ENCODE measurements around the gene GCLM. TPM values are rescaled to one million over a fixed set of nuclear protein-coding genes. Genes with fewer than 3 reads are reported as not detected.
A peak's percentile ranks its signal among the peaks of the same experiment; 100 is the strongest.

GCLM gene
- total RNA-seq, 1 donor from 2014 or later, result 4.8 TPM

- Histone ChIP-seq H3K79me2 (ENCODE audit: low read depth) (peaks cover 31% of the 10 kb centered on the region), H3K4me2 (peak overlapping the region; percentile 93), H3K36me3 (no peaks in the 10 kb centered on the region), H3K4me1 (peaks cover 7% of the 10 kb centered on the region), H2AFZ (replicated peaks) (no peak overlapping the region), H3K9ac (no peak overlapping the region), H3K27me3 (peaks cover 11% of the 10 kb centered on the region), H3K27ac (no peak overlapping the region), H3F3A (ENCODE audit: low read depth) (peaks cover 7% of the 10 kb centered on the region), H3K4me3 (peak overlapping the region; percentile 90), H3K9me3 (ENCODE audit: low read depth) (no peaks in the 10 kb centered on the region), H4K20me1 (ENCODE audit: low read depth) (peaks cover 13% of the 10 kb centered on the region)
- H3K27me3 Mint-ChIP-seq (ENCODE audit: insufficient read depth, low read depth), result peaks cover 8% of the 10 kb centered on the region
- no peak for DNase-seq (ENCODE audit: low spot score)
- H3K9me3 Mint-ChIP-seq, result peaks cover 10% of the 10 kb centered on the region
- TF ChIP-seq EZH2phosphoT487 (IDR thresholded peaks at IDR 0.05) (no peak), CTCF (IDR thresholded peaks at IDR 0.05) (no peak), EZH2 (IDR thresholded peaks at IDR 0.05) (no peak)
- H3K27ac Mint-ChIP-seq, result no peak overlapping the region
- H3K4me1 Mint-ChIP-seq, result peaks cover 10% of the 10 kb centered on the region
- H3K4me3 Mint-ChIP-seq, result peak overlapping the region; percentile 84
- H3K36me3 Mint-ChIP-seq, result no peaks in the 10 kb centered on the region
These were observed 1.1 kb upstream of the GCLM start for GRCh38 chr1:93910305-93910704.

- Histone ChIP-seq H3K79me2 (ENCODE audit: low read depth) (peaks cover 31% of the 10 kb centered on the region), H2AFZ (replicated peaks) (peak overlapping the region; percentile 99), H3K4me1 (peaks cover 7% of the 10 kb centered on the region), H3K4me3 (peak overlapping the region; percentile 90), H4K20me1 (ENCODE audit: low read depth) (peaks cover 13% of the 10 kb centered on the region), H3K9ac (no peak overlapping the region), H3K27me3 (peaks cover 11% of the 10 kb centered on the region), H3K9me3 (ENCODE audit: low read depth) (no peaks in the 10 kb centered on the region), H3K36me3 (no peaks in the 10 kb centered on the region), H3K27ac (no peak overlapping the region), H3F3A (ENCODE audit: low read depth) (peaks cover 7% of the 10 kb centered on the region), H3K4me2 (peak overlapping the region; percentile 93)
- TF ChIP-seq EZH2phosphoT487 (IDR thresholded peaks at IDR 0.05), result no peak
- TF ChIP-seq EZH2 (IDR thresholded peaks at IDR 0.05), result peak; percentile 41
- peaks cover 10% of the 10 kb centered on the region for H3K9me3 Mint-ChIP-seq
- no peaks in the 10 kb centered on the region for H3K36me3 Mint-ChIP-seq
- H3K4me3 Mint-ChIP-seq, result peak overlapping the region; percentile 91
- H3K27me3 Mint-ChIP-seq (ENCODE audit: insufficient read depth, low read depth), result peaks cover 8% of the 10 kb centered on the region
- H3K4me1 Mint-ChIP-seq, result peaks cover 10% of the 10 kb centered on the region
- DNase-seq (ENCODE audit: low spot score), result peak; percentile 61
- peak overlapping the region; percentile 48 for H3K27ac Mint-ChIP-seq
These were observed 660 bp downstream of the GCLM start for GRCh38 chr1:93908394-93909145.

- Histone ChIP-seq H3K9ac (no peak overlapping the region), H3K4me3 (no peak overlapping the region), H3K9me3 (ENCODE audit: low read depth) (no peaks in the 10 kb centered on the region), H3K27me3 (peaks cover 11% of the 10 kb centered on the region), H4K20me1 (ENCODE audit: low read depth) (peaks cover 13% of the 10 kb centered on the region), H3K4me2 (peak overlapping the region; percentile 93), H3K27ac (no peak overlapping the region), H3F3A (ENCODE audit: low read depth) (peaks cover 7% of the 10 kb centered on the region), H3K4me1 (peaks cover 7% of the 10 kb centered on the region), H3K79me2 (ENCODE audit: low read depth) (peaks cover 31% of the 10 kb centered on the region), H3K36me3 (no peaks in the 10 kb centered on the region), H2AFZ (replicated peaks) (no peak overlapping the region)
- no peak for TF ChIP-seq EZH2 (IDR thresholded peaks at IDR 0.05)
- no peak for TF ChIP-seq EZH2phosphoT487 (IDR thresholded peaks at IDR 0.05)
- TF ChIP-seq CTCF (IDR thresholded peaks at IDR 0.05), result no peak
- Mint-ChIP-seq H3K27me3 (ENCODE audit: insufficient read depth, low read depth) (peaks cover 8% of the 10 kb centered on the region), H3K36me3 (no peaks in the 10 kb centered on the region), H3K4me3 (peak overlapping the region; percentile 82), H3K27ac (no peak overlapping the region), H3K9me3 (peaks cover 10% of the 10 kb centered on the region), H3K4me1 (peaks cover 10% of the 10 kb centered on the region)
- DNase-seq (ENCODE audit: low spot score), result peak; percentile 4
These were observed 1.5 kb downstream of the GCLM start for GRCh38 chr1:93907718-93908117.

GRCh38 chr1:93906480-93906879 lies 2.8 kb downstream of the GCLM start:
- peaks cover 4% of the 10 kb centered on the region for H3K9me3 Mint-ChIP-seq
- no peak for DNase-seq (ENCODE audit: low spot score)
- no peaks in the 10 kb centered on the region for H3K9me3 ChIP-seq (ENCODE audit: low read depth)
- no peak overlapping the region for H2AFZ ChIP-seq (replicated peaks)
- H3K27ac ChIP-seq, result no peak overlapping the region
- no peaks in the 10 kb centered on the region for H3K36me3 Mint-ChIP-seq
- H3K9ac ChIP-seq, result no peak overlapping the region
- H3F3A ChIP-seq (ENCODE audit: low read depth), result peaks cover 7% of the 10 kb centered on the region
- TF ChIP-seq CTCF (IDR thresholded peaks at IDR 0.05) (no peak), EZH2 (IDR thresholded peaks at IDR 0.05) (no peak), EZH2phosphoT487 (IDR thresholded peaks at IDR 0.05) (no peak)
- peaks cover 6% of the 10 kb centered on the region for H3K27me3 Mint-ChIP-seq (ENCODE audit: insufficient read depth, low read depth)
- H3K4me3 ChIP-seq, result no peak overlapping the region
- no peak overlapping the region for H3K27ac Mint-ChIP-seq
- H4K20me1 ChIP-seq (ENCODE audit: low read depth), result peaks cover 13% of the 10 kb centered on the region
- H3K4me3 Mint-ChIP-seq, result no peak overlapping the region
- no peak overlapping the region for H3K4me2 ChIP-seq
- H3K79me2 ChIP-seq (ENCODE audit: low read depth), result peaks cover 31% of the 10 kb centered on the region
- peaks cover 11% of the 10 kb centered on the region for H3K27me3 ChIP-seq
- peaks cover 10% of the 10 kb centered on the region for H3K4me1 Mint-ChIP-seq
- no peaks in the 10 kb centered on the region for H3K36me3 ChIP-seq
- peaks cover 7% of the 10 kb centered on the region for H3K4me1 ChIP-seq
